CMK (cell line): ENCODE data around the gene MOGAT3.
A peak's percentile ranks its signal among the peaks of the same experiment; 100 is the strongest.

Experiments used
- DNase-seq: peaks from one replicate; pipeline ENCODE4 v3.0.0-alpha.2; 2010; ENCODE audit warnings: low read depth

Gene MOGAT3

DNA sequence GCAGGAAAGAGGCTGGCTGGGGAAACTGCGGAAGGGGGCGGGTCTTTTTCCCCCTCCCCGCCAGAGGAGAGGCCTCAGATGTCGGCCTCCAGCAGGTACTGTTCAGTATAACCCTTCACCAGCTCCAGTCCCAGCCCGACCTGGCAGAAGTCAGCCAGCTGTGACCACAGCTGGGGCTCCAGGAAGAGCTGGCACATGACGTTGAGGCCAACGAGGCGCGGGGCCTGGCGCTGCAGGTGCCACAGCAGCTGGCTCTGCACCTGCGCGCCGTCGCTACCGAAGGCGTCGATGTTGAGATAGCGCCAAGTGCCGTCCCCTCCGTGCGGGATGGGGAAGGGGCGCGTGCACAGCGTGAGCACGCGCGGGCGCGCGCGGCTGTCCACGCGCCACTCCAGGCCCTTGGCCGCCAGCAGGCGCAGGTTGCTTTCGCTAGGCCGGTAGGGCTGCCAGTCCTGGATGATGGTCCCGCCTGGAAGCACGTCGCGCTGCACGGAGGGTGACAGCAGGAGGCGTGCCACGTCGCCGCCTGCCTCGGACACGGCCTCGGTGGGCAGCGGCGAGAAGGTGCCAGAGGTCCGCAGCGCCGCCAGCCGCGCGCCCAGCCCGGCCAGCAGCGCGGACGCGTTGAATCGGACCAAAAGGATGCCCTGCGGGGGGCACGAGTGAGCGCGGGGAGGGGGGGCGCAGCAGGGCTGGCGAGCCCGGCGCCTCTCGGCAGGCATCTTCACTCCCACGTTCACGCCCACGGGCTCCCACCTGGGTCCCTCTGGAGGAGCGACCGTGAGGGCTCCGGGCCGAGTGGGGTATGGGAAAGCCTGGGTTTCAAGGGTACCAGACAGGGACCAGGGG is 28.6 kb downstream of the MOGAT3 start:
- no peak for DNase-seq

DNA sequence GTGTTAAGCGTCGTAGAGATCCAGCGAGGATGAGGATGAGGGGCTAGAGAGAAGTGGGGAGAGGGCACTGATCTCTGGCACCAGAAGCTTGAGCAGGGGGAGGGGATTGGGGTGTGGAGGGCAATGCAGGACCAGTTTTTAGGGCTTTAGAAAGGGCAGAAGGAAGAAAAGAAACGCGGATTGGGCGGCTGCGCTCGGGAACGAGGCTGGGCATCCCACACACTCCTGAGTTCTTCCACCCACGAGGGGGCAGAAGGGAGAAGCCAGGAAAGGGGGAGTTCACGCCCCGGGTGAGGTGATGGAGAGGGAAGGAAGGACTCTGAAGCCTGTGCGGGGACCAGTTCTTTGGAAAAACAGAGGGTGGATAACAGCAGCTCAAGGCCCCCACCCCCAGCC is 29.4 kb downstream of the MOGAT3 start:
- no peak for DNase-seq

DNA sequence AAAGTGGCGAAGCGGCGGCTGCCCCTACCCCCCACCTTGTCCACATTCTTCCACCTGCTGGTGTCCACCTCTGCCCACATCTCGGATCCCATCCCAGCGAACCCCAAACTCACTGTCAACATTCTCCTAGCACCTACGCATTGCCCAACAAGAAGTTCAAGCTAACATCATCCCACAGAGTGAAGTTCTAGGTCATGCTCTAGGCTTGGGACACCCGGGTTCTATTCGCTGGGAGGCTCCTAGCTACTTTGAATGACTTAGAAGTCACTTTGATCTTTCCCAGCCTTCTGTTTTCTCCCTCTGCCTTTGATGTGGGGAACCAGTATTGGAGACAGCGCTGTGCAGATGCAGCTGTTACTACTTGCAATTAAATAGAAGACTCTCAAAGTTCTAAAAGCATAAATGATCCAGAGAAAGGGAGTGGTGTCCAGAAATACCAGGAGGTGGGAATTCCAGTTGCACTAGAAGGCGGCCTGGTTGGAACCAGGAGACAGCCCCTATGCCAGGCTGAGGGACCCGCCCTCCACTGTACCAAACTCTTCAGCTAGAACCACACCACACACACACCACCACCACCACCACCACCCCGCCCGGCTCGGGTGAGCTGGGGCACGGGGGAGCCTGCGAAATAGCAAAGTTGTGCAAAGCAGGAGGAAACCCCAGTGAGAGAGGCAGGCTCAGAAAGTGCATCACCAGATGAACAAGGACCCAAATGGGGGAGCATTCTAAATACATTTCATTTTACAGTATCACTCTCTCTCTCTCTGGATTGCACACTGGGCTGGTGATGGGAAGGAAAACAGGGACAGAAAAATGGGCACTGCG is 30.0 kb downstream of the MOGAT3 start:
- no peak for DNase-seq

DNA sequence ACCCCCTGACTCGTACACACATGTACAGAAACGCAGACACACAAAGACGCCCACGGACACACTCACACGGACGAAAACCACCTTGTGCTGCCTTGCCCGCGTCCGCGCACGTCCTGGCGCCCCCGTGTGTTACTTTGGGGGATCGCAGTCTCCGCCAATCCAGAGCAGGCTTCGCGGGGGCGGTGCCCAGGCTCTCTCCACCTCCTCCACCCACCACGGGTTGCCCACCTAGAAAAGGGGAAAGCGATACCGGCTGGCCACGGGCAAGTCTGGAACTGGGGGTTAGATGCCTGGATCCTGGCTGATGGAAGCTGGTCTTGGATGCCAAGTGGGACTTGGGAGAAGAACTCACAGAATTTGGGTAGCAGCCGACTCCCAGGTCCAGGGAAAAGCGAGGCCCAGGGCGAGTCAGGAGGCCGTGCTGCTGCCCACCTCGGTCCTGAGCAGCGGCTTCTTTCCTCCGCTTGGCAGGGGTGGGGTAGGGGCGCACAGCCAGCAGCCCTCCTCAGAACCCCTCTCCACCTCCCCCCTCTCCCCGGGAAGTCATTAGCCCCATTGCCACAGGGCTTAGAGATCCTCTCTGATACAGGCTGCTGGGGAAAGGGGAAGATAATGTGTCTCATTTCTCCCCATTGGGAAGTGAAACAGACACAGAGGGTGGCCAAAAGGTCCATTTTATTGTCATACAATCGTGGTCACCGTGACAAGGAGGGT is 30.8 kb downstream of the MOGAT3 start:
- DNase-seq = no peak

DNA sequence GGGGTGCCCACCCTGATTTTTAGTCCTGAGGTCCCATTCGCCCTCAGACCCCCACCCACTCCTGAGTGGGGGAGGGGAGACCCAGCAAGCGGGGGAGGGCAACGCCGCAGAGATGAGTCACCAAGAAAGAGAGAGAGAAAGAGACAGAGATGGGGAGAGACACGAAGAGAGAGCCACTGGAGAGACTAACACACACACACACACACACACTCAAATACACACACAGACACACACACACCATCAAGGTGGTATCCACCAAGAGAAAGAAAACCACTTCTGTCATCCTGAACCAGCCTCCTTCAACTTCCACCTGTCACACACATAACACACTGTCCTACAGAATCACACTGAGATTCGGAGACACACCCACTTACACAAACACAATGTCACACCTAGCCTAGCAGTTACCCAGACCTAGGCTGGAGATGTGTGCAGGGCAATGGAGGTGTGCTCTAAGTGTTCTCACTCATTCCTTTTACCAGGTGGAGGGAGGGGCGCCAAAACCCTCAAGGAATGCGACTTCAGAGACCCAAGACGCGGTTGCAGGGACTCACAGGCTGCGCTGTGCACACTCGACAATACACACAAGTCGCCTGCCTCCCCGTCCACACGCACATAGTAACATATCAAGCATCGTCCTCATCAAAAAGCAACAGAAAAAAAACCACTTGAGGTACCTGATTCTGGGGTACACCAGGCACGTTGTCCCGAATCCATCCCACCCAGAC is 31.6 kb downstream of the MOGAT3 start:
- no peak for DNase-seq

DNA sequence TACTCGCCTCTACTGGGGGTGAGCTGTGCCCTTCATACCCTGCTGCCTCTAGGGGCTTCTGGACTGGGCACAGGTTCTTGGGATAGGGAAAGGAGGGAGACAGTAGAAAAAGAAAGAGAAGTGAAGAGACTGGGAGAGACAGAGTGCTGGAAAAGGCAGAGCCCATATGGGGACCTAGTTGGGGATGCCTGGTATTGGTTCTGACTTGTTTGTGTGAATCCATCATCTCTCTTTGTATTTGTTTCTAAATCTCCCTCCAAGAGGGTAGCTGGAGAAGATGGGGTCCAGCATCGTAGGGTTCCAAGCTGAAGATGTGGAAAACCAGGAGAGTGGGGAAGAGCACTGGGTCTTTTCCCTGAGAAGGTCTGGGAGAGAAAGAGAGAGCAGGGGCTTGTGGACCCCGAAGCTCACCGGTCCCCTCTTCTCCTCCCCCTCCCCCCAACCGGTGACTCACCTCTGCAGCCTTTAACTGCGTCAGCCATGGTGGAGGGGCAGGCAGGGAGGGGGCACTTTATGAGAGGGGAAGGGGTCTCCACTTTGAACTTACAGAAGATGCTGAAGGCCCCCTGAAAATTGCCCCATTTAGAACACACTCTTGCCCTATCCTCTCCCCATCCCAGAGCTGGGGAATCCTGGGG is 32.3 kb downstream of the MOGAT3 start:
- DNase-seq = no peak

DNA sequence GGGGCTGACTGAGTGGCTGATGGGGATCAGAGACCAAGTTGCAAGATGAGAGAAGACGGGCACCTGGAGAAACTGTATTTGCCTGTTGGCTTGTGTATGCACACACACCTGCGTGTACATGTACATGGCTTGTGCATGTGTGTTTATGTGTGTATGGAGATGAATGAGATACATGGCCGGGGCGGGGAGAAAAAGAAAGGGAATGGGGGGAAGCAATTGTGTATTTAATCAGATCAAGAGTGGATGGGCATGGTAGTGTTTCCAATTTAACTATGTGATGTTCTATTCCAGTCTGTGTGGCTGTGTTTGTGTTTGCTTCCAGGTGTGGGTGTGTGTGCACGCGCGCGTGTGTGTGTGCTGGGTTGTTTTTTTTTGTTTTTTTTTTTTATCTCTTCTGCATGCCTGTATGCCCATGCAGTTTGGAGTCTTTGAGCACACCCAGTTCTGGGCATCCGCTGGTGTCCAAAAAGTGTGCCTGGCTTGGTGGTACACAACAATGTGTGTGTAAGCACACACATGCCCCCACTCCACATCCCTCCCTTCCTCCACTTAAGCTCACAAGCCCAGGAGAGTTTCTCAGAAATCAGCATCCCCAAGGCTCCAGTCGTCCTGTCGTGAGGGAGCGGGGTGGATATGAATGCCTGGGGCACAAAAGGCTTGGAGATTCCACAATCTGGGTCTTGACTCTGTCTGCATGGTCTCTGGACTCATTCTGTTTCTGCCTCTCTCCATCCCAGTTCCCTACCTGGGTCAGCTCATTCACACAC is 33.0 kb downstream of the MOGAT3 start:
- DNase-seq = no peak

DNA sequence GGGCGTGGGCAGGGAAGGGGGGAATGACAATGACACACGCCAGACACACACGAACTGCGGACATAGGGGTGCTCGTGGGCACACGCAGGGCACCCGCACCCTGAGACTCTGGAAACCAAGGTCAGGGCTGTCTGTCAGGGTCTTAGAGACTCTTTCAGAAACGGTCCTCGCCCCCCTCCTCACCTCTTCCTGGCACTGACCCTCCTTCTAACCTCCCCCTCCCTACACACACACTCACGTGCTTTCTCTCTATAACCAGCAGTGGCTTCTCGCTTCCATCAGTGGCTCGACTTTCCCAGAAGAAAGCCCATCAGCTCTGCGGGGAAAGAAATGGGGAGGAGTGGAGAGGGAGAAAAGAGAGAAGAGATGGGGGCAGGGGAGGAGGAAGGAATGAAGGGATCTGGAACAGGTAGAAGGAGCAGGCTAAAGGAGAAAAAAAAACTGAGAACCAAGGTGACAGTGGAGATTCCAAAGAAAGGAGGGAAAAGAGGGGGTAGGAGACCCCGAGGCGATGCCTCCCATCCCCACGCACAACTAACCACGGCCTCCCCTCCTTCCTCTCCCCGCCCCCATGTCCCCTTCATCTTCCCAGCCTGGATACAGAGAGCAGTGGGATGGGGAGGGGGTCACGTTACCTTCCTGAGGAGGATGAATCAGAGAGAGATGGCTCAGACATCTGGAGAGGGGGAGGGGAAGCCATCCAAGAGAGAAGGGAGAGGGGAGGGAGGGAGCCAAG is 33.8 kb downstream of the MOGAT3 start:
- DNase-seq = no peak

DNA sequence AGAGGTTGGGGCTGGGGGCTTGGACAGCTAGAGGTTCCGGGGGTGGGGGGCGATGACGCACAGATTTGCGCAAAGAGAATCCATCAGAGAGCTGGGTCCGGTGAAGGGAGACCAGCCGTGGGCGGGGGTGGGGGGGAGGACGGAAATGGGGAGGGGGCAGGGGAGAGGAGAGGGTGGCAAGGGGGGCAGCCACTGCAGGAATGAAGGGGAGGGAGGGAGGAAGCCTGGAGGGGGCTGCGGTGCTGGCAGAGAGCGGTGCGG is 34.3 kb downstream of the MOGAT3 start:
- DNase-seq = no peak

DNA sequence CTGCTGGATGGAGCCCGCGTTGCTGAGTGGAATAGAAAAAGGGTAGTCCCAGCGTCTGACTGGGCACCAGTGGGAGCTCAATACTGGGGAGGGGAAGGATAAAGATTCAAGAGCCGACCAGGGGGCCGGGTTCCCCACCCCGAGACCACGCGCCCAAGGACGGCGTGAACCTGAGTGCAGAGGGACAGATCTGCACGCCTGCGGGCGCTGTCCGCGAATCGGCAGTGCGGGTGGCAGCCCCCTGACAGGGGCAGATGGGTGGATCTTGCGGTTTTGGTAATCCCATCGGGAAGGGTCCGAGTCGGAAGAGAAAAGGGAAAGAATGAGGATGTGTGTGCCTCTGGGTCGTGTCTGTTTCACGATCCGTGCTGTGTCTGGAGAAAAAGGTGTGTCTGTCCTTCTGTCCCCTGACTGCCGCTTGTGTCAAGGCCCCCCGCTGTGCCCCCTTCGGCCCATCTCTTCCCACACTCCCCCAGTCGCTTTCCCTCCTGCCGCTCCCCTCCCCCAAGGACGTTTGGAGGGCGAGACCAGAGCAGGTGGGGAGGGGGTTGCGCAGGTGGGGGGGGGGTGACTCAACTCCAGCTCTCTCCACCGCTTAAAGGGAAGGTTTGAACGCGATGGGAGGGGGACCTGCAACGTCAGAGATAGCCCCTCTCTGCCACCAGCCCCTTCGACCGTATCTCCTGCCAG is 34.7 kb downstream of the MOGAT3 start:
- no peak for DNase-seq

DNA sequence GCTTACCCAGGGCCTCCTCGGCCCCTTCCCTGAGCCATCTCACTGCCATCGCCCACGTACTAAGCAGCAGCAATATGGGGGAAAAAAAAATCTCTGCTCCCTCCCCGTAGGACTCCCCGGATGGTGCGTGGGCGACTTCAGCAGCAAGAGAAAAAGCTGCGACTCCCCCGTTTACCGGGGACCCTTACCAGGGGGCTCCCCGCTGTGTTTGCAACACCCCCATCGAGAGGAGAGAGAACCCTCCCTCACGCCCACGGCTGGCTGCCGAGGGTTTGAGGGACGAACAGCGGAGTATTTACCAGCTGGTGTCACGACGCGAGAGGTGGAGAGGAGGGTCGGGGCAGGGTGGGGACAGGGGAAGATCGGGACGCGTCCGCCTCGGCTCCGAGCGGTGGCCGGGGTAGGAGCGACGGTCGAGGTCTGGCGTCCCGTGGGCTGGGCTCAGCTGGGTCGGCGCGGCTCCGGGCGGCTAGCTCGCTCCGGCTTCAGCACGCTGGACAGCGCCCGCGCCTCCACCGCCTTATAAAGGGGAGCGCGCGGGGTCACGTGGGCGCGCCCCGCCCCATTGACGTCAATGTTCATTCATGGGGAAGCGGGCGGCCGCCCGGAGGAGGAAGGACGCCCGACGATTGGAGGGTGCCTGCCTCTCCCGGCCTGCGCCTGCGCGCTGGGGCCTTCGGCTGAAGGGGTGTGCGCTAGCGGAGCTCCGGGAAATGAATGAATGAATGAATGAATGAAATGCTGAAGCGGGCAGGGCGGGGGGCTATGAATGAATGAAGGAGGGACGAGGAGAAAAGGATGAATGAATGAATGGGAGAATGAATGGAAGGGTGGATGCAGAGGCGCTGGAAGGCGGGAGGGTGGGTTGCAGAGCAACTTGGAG is 35.5 kb downstream of the MOGAT3 start, which contains the start of gene VGF:
Gene VGF, minus strand, starts transcription at position 495 of the 883 bp plus-strand sequence. CDS start 726 bp downstream, outside the sequence.
- DNase-seq = peak; percentile 85

DNA sequence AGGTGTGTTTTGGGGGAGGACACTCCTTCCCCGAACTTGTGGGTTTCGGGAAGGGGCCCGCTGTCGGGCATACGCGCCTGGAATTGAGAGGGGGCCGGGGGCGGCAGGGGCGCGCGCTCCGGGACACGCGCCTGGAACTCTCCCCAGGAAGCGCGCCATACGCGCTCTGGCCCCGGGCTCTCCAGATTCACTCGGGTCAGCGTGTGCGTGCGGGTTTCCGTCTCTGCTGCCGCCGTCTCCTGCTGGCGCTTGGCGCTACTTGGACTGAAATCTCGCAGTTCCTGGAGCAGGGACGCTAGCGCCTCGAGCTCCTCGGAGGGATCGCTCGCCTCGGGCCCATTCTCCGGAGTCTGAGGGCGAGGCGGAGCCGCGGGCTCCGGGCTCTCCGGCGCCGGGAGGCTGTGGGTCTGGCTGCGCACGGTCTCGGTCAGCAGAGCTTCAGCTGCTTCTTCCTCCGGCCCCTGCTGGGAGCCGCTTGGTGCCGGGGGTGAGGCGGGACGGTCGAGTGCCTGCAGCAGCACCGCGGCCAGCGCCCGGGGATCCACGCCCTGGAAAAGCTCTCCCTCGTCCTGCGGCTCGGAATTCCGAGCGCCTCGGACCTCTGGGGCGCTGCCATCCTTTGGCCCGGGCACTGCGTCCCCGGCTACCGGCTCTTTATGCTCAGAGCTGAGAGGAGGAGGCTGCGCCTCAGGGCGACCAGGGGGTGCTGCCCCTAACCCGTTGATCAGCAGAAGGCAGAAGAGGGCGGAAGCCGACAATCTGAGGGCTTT is 36.6 kb downstream of the MOGAT3 start:
- DNase-seq = no peak

DNA sequence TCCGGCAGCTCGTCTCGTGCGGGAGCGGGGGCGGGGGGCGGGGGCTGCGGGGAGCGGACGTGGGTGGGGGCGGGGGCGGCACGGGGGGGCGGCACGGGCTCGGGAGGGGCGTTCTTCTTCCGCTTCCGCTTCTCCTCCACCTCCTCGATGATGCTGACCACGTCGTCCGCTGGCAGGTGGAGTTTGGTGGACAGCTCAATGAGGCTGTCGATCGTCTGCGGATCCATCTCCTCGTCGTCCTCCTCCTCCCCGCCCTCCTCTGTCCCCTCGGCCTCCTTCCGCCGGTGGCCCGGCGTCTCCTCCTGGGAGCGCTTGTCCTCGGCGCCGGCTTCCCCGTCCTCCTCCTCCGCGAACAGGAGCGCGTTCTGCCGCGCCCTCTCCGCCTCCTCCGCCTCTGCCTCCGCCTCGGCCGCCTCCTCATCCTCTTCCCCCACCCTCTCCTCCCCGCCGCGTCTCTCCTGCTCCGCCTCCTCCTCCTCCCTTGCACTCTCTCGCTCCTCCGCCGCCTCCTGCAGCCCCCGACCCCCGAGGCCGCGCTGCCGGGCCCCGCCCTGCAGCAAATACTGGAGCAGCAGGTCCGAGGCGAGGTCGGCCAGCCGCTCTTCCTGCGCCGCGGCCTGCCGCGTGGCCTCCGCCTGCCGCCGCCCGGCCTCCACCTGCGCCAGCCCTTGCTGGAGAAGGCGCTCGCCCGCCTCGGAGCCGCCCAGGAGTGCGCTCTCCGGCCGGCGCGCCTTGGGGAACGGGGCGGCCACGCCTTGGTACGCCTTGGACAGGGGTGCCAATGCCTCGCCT is 37.4 kb downstream of the MOGAT3 start:
- no peak for DNase-seq

DNA sequence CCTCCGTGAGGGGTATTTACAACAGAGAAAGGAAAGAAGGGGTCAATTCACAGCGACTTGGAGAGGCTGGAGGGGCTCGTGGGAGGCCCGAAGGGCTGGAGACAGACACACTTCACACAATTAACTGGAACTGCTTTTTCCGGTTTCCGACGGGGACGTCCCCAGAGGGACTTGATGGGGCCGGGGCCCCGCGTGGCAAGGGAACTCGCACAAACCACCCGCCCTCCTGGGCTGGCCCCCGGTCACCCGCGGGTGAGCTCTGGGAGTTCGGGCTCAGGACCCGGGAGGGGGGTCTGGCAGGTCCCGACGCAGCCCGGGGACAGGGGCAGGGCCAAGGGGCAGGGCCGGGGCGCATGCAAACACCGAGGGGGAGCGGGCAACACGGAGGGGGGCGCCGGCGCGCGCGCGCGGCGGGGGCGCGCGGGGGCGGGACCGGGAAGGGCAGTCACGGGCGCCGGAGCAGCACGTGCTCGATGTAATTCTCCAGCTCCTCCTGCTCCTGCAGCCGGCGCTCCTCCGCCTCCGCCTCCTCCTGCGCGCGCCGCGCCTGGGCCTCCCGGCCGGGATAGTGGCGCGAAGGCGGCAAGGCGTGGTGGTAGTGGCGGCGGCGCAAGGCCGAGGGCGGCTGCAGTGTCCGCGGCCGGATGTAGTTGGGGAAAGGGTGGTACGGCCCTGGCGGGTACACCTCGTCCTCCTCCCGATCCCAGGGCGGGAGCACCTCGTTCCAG is 38.1 kb downstream of the MOGAT3 start:
- no peak for DNase-seq

DNA sequence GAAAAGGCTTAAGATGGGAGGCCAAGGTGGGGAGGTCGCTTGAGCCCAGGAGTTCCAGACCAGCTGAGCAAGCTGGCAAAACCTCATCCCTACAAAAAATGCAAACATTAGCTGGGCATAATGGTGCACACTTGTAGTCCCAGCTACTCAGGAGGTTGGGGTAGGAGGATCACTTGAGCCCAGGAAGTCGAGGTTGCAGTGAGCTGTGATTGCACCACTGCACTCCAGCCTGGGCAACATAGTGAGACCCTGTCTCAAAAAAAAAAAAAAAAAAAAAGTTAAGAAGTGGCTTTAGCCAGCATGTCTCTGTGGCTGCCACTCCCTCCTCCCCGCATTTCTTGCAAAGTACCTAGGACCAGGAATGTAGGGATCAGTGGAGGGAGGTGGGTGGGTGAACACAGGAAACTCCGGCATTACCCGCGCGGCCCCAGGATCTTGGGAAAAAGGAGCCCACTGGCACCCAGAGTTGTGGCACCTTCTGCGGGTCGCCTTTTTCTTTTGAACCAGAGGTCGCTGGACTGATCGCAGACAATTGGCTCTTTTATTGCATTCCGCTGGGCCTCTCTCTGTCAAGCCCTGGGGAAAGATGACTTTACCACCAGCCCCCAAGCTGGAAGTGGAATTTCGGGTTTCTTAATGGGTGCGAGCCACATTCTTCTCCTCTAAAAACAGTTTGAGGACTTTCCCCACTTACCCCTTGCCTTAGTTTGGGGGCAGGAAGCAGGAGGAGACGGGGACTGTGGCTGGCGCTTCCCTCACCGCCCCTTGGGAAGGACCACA is 39.0 kb downstream of the MOGAT3 start:
- DNase-seq = no peak
